HepG2 (cell line): Measurements from ENCODE around the gene ATP5F1E. TPM values are rescaled to one million over a fixed set of nuclear protein-coding genes. Genes with fewer than 3 reads are reported as not detected.

ENCODE experiments used
- ATAC-seq: fragments of 200-7000 bp; cut with Tn5 transposase; 3 replicates; pipeline ENCODE4 v1.9.1; 2020; ENCODE audit warnings: mild to moderate bottlenecking, moderate library complexity
- BruUV-seq: library from RNA; stranded (reverse); fragments of 400-500 nt; replicated peaks from 2 replicates; lab custom pipeline; 2021; lab: Mats Ljungman, UMichigan
- CTCF ChIA-PET: fragments of 300-600 bp; formaldehyde crosslinking; extraction: SDS; loops from one replicate; lab custom pipeline; 2021; ENCODE audit warnings: low total read pairs, inconsistent platforms, low intra/inter-chr PET ratio; lab: Yijun Ruan, JAX
- POLR2A ChIA-PET: fragments of 350-600 bp; sonication (Branson Sonifier 250); formaldehyde crosslinking; loops from one replicate; lab custom pipeline; 2020; ENCODE audit warnings: antibody characterized with exemption, inconsistent platforms; lab: Yijun Ruan, JAX
- DNase-seq: peaks from one replicate; pipeline ENCODE4 v3.0.0-alpha.2; 2015; ENCODE audit warnings: low spot score
- FAIRE-seq: peaks from 3 replicates; lab custom pipeline; 2011; peaks lifted over from hg19 to GRCh38; lab: Jason Lieb, UNC
- H2AFZ ChIP-seq: one replicate; pipeline ENCODE4 v1.6.1; 2011; ENCODE audit warnings: low read length, inconsistent platforms
- H3K27ac ChIP-seq: fragments of 300-600 bp; 3 replicates; pipeline ENCODE4 v1.8.0; 2011; ENCODE audit warnings: mixed run types, mild to moderate bottlenecking, mixed read lengths, low read length, inconsistent platforms; ENCODE audit not compliant: insufficient read depth; ENCODE audit errors: extremely low read length
- H3K27me3 ChIP-seq, 2 experiments: fragments of 200-600 bp in 1 of 2; 2 replicates in 1 of 2; 3 replicates in 1 of 2; pipeline versions ENCODE4 v1.6.0 to v1.8.0; 2011; ENCODE audit warnings: low read length in 2 of 2, mild to moderate bottlenecking in 2 of 2, moderate library complexity in 2 of 2, inconsistent platforms in 1 of 2; ENCODE audit not compliant: insufficient read depth in 2 of 2, control insufficient read depth in 1 of 2
- H3K36me3 ChIP-seq, 2 experiments: fragments of 200-600 bp in 1 of 2; replicated peaks in 1 of 2; 2 replicates in 1 of 2; 3 replicates in 1 of 2; pipeline versions ENCODE4 v1.5.1 to v1.8.0; 2011; ENCODE audit warnings: low read length in 2 of 2, inconsistent platforms in 1 of 2; ENCODE audit not compliant: insufficient read depth in 2 of 2, control insufficient read depth in 1 of 2
- H3K4me1 ChIP-seq: 2 replicates; pipeline ENCODE4 v1.5.1; 2012; ENCODE audit warnings: low read length, inconsistent platforms; ENCODE audit not compliant: insufficient read depth
- H3K4me2 ChIP-seq: 2 replicates; pipeline ENCODE4 v1.6.0; 2011; ENCODE audit warnings: low read depth, low read length, inconsistent platforms
- H3K4me3 ChIP-seq, 3 experiments: fragments of 200-600 bp in 1 of 3; sonication (generic), shearing (Covaris generic) in 1 of 3; replicated peaks in 1 of 3; 2 replicates each; pipeline ENCODE4 v1.5.1; 2011 to 2016; ENCODE audit warnings: low read length in 3 of 3, inconsistent platforms in 2 of 3, low read depth in 2 of 3, mild to moderate bottlenecking in 2 of 3, control low read depth in 1 of 3, mixed read lengths in 1 of 3; ENCODE audit not compliant: insufficient read depth in 1 of 3
- H3K79me2 ChIP-seq: one replicate; pipeline ENCODE4 v1.6.1; 2011; ENCODE audit warnings: low read length, inconsistent platforms; ENCODE audit not compliant: insufficient read depth
- H3K9ac ChIP-seq: 2 replicates; pipeline ENCODE4 v1.6.0; 2011; ENCODE audit warnings: mild to moderate bottlenecking, low read depth, low read length, inconsistent platforms; ENCODE audit not compliant: insufficient read depth
- H3K9me3 ChIP-seq: 2 replicates; pipeline ENCODE4 v1.5.1; 2012; ENCODE audit warnings: mild to moderate bottlenecking, low read length
- H4K20me1 ChIP-seq: 2 replicates; pipeline ENCODE4 v1.6.0; 2011; ENCODE audit warnings: inconsistent platforms, mild to moderate bottlenecking, low read length, moderate library complexity; ENCODE audit not compliant: insufficient read depth
- CBX2 ChIP-seq, 2 experiments: fragments of 200-600 bp in 1 of 2; sonication (generic); formaldehyde crosslinking in 1 of 2; IDR thresholded peaks; 2 replicates each; pipeline versions ENCODE4 v1.7.0 to v1.8.1; 2018 to 2022; ENCODE audit warnings: low read depth in 2 of 2, low read length in 1 of 2, mild to moderate bottlenecking in 1 of 2, missing genetic modification reagents in 1 of 2
- NFYC ChIP-seq: IDR thresholded peaks from 2 replicates; pipeline ENCODE4 v1.6.1; 2016; ENCODE audit warnings: missing genetic modification reagents, missing compliant biosample characterization
- NR2F6 ChIP-seq, 2 experiments: IDR thresholded peaks; 2 replicates each; pipeline ENCODE4 v1.6.1; 2016; ENCODE audit warnings: antibody characterized with exemption in 1 of 2, mild to moderate bottlenecking in 1 of 2
- REPIN1 ChIP-seq: sonication (generic); formaldehyde crosslinking; IDR thresholded peaks from 2 replicates; pipeline ENCODE4 v1.8.0; 2022; ENCODE audit warnings: missing genetic modification reagents, low read depth, mild to moderate bottlenecking, borderline replicate concordance
- SCMH1 ChIP-seq: sonication (generic); formaldehyde crosslinking; IDR thresholded peaks from 2 replicates; pipeline ENCODE4 v1.9.0; 2021; ENCODE audit warnings: missing genetic modification reagents, mild to moderate bottlenecking, borderline replicate concordance
- SOX13 ChIP-seq, 3 experiments: fragments of 450-650 bp in 1 of 3; sonication (generic) in 1 of 3; formaldehyde crosslinking in 1 of 3; IDR thresholded peaks in 2 of 3; conservative IDR thresholded peaks in 1 of 3; 2 replicates each; pipeline versions ENCODE4 v1.5.0 to v1.6.1; 2016 to 2020; ENCODE audit warnings: antibody characterized with exemption in 1 of 3, mild to moderate bottlenecking in 1 of 3, missing compliant biosample characterization in 1 of 3, missing genetic modification reagents in 1 of 3, moderate library complexity in 1 of 3
- TBX2 ChIP-seq: sonication (generic); formaldehyde crosslinking; IDR thresholded peaks from 2 replicates; pipeline ENCODE4 v1.5.0; 2020; ENCODE audit warnings: missing genetic modification reagents, mild to moderate bottlenecking, borderline replicate concordance
- YEATS2 ChIP-seq: sonication (generic); formaldehyde crosslinking; IDR thresholded peaks from 2 replicates; pipeline ENCODE4 v1.4.0; 2020; ENCODE audit warnings: missing genetic modification reagents, borderline replicate concordance
- ZMYM2 ChIP-seq: sonication (generic); formaldehyde crosslinking; IDR thresholded peaks from 2 replicates; pipeline ENCODE4 v1.8.0; 2022; ENCODE audit warnings: mild to moderate bottlenecking, missing genetic modification reagents
- ZNF205 ChIP-seq: IDR thresholded peaks from 2 replicates; pipeline ENCODE4 v1.6.1; 2018; ENCODE audit warnings: missing biosample characterization, missing genetic modification reagents
- ZNF292 ChIP-seq: sonication (generic); formaldehyde crosslinking; IDR thresholded peaks from 2 replicates; pipeline ENCODE4 v1.8.1; 2022; ENCODE audit warnings: mild to moderate bottlenecking, low read depth, missing genetic modification reagents, borderline replicate concordance
- ZNF33B ChIP-seq: sonication (generic); formaldehyde crosslinking; IDR thresholded peaks from 2 replicates; pipeline ENCODE4 v1.5.1; 2020; ENCODE audit warnings: mild to moderate bottlenecking, missing genetic modification reagents
- ZNF34 ChIP-seq: sonication (generic); formaldehyde crosslinking; IDR thresholded peaks from 2 replicates; pipeline ENCODE4 v1.4.0; 2020; ENCODE audit warnings: mild to moderate bottlenecking, missing genetic modification reagents, borderline replicate concordance
- ZNF543 ChIP-seq: sonication (generic); formaldehyde crosslinking; IDR thresholded peaks from 2 replicates; pipeline ENCODE4 v1.4.0; 2020; ENCODE audit warnings: mild to moderate bottlenecking, missing genetic modification reagents
- ZNF546 ChIP-seq: sonication (generic); formaldehyde crosslinking; conservative IDR thresholded peaks from 2 replicates; pipeline ENCODE4 v1.8.1; 2023; ENCODE audit warnings: mild to moderate bottlenecking, missing genetic modification reagents
- ZNF747 ChIP-seq: sonication (generic); formaldehyde crosslinking; IDR thresholded peaks from 2 replicates; pipeline ENCODE4 v1.8.1; 2023; ENCODE audit warnings: missing genetic modification reagents, mild to moderate bottlenecking, borderline replicate concordance
- ZNF788 ChIP-seq: sonication (generic); formaldehyde crosslinking; IDR thresholded peaks from 2 replicates; pipeline ENCODE4 v1.5.0; 2020; ENCODE audit warnings: mild to moderate bottlenecking, missing genetic modification reagents, borderline replicate concordance
- ZSCAN31 ChIP-seq: sonication (generic); formaldehyde crosslinking; IDR thresholded peaks from 2 replicates; pipeline ENCODE4 v1.5.0; 2020; ENCODE audit warnings: low read depth, mild to moderate bottlenecking, missing genetic modification reagents
- WGBS: methylation state at CpG from one replicate; pipeline ENCODE4 v1.1.6; 2017; ENCODE audit warnings: low lambda C conversion rate; 5-methylcytosine and 5-hydroxymethylcytosine counted together
- in situ Hi-C: cut with HindIII; loops from 2 replicates; pipeline ENCODE4 v1.10.0; 2017; ENCODE audit warnings: low pct_unique_long_range_greater_than_20kb; ENCODE audit not compliant: extremely low pct_ligation_motif_present
- intact Hi-C: fragments of 100-400 bp; cut with micrococcal nuclease; formaldehyde crosslinking; loops from one replicate; pipeline ENCODE4 v1.10.0; 2022; ENCODE audit not compliant: unreplicated experiment
- polyA plus RNA-seq, 8 experiments: library from polyadenylated mRNA; depleted of rRNA in 3 of 8; stranded (reverse) in 7 of 8; unstranded in 1 of 8; fragments of >200 nt; fragmentation: Illumina TruSeq in 4 of 8; extraction: Trizol in 4 of 8; gene quantifications; 2 replicates each; pipeline versions ENCODE4 v1.2.1 to v1.2.3, GENCODE V29; 2011 to 2016; ENCODE audit warnings: low read depth in 4 of 8, missing spikeins in 1 of 8, mixed read lengths in 1 of 8; ENCODE audit not compliant: insufficient read depth in 1 of 8
- total RNA-seq, 5 experiments: library from RNA; depleted of rRNA; stranded (reverse); fragments of >200 nt; fragmentation: Illumina TruSeq; extraction: Trizol; gene quantifications; 2 replicates each; pipeline ENCODE4 v1.2.3, GENCODE V29; 2016; ENCODE audit warnings: low read depth in 1 of 5

Gene ATP5F1E
- total and polyA plus RNA-seq, 2 of the 13 experiments (the other 11 are each of a cell fraction or from before 2014, with no cell fraction given), result 121 to 134 TPM

GRCh38 chr20:59033093-59033492 is 958 bp upstream of the ATP5F1E start:
- ATAC-seq, result no peak
- no TSS peak for BruUV-seq
- WGBS, result 96% methylated on average over 1 of the region's 1 CpG
- peaks cover 43% of the 10 kb centered on the region for H3K79me2 ChIP-seq
- no peaks in the 10 kb centered on the region; a peak in 1 of 5 replicates for H3K27me3 ChIP-seq
- in situ Hi-C loops (no loop called here), intact Hi-C loops (loop anchor here (2.0 to 5.0 kb wide), 2 partner anchors 36 to 140 kb away; no protein-coding TSS in a partner anchor)
- no peak overlapping the region for H2AFZ ChIP-seq
- H3K9ac ChIP-seq, result peak overlapping the region; percentile 72
- H4K20me1 ChIP-seq, result peaks cover 10% of the 10 kb centered on the region; the same call in 1 of the 2 replicates
- FAIRE-seq, result no peak
- no peak for DNase-seq
- POLR2A ChIA-PET, result interaction anchor here (1.1 to 3.7 kb wide), 9 partner anchors 13 to 162 kb away, joined by 3 to 68 read pairs (median 7); partner anchors contain the start of gene NELFCD
- H3K27ac ChIP-seq, result no peak overlapping the region
- no peaks in the 10 kb centered on the region for H3K9me3 ChIP-seq
- CTCF ChIA-PET, result no interaction called here
- peak overlapping the region; percentile 92 for H3K4me2 ChIP-seq
- H3K4me3 ChIP-seq, result peak overlapping the region in 2 of 3 experiments; percentile 65 to 97; a peak in 3 of 6 replicates
- TF ChIP-seq ZNF788 (CRISPR knock-in tag) (no peak), CBX2 (IDR thresholded peaks at IDR 0.05; ENCODE audit: low read depth, low read length) (peak; percentile 95), CBX2 (CRISPR knock-in tag; IDR thresholded peaks at IDR 0.05; ENCODE audit: low read depth) (no peak)
- peaks cover 43% of the 10 kb centered on the region for H3K4me1 ChIP-seq
- H3K36me3 ChIP-seq, result peaks cover 7 to 14% of the 10 kb centered on the region in 2 experiments; a peak in 4 of 5 replicates

GRCh38 chr20:59032713-59033059 is 551 bp upstream of the ATP5F1E start:
- DNase-seq (peak; percentile 54), ATAC-seq (peak; percentile 66), FAIRE-seq (no peak)
- under 1% methylated on average over 13 of the region's 13 CpGs for WGBS
- Histone ChIP-seq H3K27me3 (no peaks in the 10 kb centered on the region; a peak in 1 of 5 replicates), H3K4me1 (peaks cover 47% of the 10 kb centered on the region), H2AFZ (peak overlapping the region; percentile 86), H3K4me2 (peak overlapping the region; percentile 92), H3K4me3 (peak overlapping the region; percentile 54 to 97 (median 65)), H3K79me2 (peaks cover 44% of the 10 kb centered on the region), H3K9me3 (no peaks in the 10 kb centered on the region), H3K36me3 (peaks cover 7 to 18% of the 10 kb centered on the region in 2 experiments; a peak in 4 of 5 replicates), H3K27ac (peak overlapping the region; percentile 63), H4K20me1 (peaks cover 10% of the 10 kb centered on the region; the same call in 1 of the 2 replicates), H3K9ac (peak overlapping the region; percentile 72)
- ChIA-PET CTCF (no interaction called here), POLR2A (interaction anchor here (0.8 to 3.7 kb wide), 28 partner anchors 8 to 644 kb away, joined by 3 to 68 read pairs (median 7); partner anchors contain the start of genes NELFCD, PRELID3B, TUBB1 and VAPB)
- in situ Hi-C loops (no loop called here), intact Hi-C loops (loop anchor here (1.0 to 5.0 kb wide), 4 partner anchors 16 to 140 kb away; partner anchors contain the start of gene NELFCD)
- TSS peak; percentile 99 for BruUV-seq
- no peak for TF ChIP-seq TBX2 (CRISPR knock-in tag)
- no peak for TF ChIP-seq ZNF543 (CRISPR knock-in tag)
- no peak for TF ChIP-seq ZNF34
- no peak for TF ChIP-seq SCMH1
- no peak; the same call in 1 of the 2 replicates for TF ChIP-seq ZSCAN31 (CRISPR knock-in tag)
- no peak for TF ChIP-seq YEATS2 (CRISPR knock-in tag)
- TF ChIP-seq NFYC (CRISPR knock-in tag), result no peak
- TF ChIP-seq ZNF292 (CRISPR knock-in tag), result no peak
- TF ChIP-seq ZNF747 (CRISPR knock-in tag), result no peak
- peak; percentile 8; the same call in 1 of the 2 replicates for TF ChIP-seq SOX13 (IDR thresholded peaks at IDR 0.05)
- TF ChIP-seq SOX13 (CRISPR knock-in tag; conservative IDR thresholded peaks at IDR 0.05 in 1 of 2, IDR thresholded peaks at IDR 0.05 in 1 of 2), result peak in 1 of 2 experiments; percentile 87; a peak in 1 of 4 replicates
- TF ChIP-seq ZNF33B (CRISPR knock-in tag), result no peak
- no peak for TF ChIP-seq NR2F6 (IDR thresholded peaks at IDR 0.05)
- TF ChIP-seq NR2F6 (CRISPR knock-in tag; IDR thresholded peaks at IDR 0.05), result no peak
- TF ChIP-seq ZMYM2 (CRISPR knock-in tag), result no peak
- 0 out of 2 replicates have a peak, but pooled peaks have one; percentile 5 for TF ChIP-seq ZNF205 (CRISPR knock-in tag)
- TF ChIP-seq REPIN1 (CRISPR knock-in tag), result no peak
- no peak for TF ChIP-seq ZNF546 (CRISPR knock-in tag)
